Esophagus squamous epithelium (tissue), 4 donors: ENCODE data around the gene HOXB8.

ENCODE experiments used
- POLR2A ChIP-seq, 4 donors: fragments of 450-650 bp; IDR thresholded peaks; one replicate each; pipeline ENCODE4 v1.6.1; 2017; ENCODE audit warnings: antibody characterized with exemption in 4 of 4, mild to moderate bottlenecking in 4 of 4, moderate library complexity in 3 of 4
- TF ChIP-seq, protein P1 (sequence below), 6 experiments: fragments of 450-650 bp in 4 of 6; fragments of 200-600 bp in 2 of 6; sonication (generic) in 2 of 6; IDR thresholded peaks; one replicate each; pipeline ENCODE4 v1.5.1; 2016 to 2019; ENCODE audit warnings: antibody characterized with exemption in 6 of 6, mild to moderate bottlenecking in 4 of 6, moderate library complexity in 4 of 6

DNA sequence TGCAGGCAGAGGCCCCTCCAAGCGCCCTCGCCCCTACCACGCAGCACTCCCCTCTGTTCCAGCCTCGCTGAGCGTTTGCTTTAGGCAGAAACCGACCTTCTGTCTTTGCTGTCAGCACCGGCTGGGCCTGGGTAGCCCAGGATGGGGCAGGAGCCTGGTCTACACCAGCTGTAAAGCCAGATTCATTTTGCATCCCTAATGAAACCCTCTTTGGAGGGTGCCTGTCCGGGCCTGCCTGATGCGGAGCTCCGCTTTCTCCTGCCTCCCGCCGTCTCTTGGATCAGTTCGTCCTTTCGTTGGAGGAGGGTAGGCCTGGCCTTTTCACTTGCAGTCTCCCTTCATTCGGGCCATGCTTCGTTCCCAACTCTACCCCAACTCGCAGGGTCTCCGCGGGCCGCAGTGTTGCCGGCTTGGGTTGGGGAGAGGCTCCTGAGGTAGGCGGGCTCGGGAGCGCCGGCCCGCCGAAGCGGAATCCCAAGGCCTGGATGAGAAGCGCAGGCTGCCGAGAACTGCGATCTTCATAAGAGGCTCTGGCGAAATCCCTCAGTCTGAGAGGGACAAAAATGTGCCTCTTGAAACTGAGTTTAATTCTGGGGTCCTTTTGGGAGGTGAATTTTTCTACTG is 4.8 kb upstream of the HOXB8 start:
- TF ChIP-seq, protein P1, sequence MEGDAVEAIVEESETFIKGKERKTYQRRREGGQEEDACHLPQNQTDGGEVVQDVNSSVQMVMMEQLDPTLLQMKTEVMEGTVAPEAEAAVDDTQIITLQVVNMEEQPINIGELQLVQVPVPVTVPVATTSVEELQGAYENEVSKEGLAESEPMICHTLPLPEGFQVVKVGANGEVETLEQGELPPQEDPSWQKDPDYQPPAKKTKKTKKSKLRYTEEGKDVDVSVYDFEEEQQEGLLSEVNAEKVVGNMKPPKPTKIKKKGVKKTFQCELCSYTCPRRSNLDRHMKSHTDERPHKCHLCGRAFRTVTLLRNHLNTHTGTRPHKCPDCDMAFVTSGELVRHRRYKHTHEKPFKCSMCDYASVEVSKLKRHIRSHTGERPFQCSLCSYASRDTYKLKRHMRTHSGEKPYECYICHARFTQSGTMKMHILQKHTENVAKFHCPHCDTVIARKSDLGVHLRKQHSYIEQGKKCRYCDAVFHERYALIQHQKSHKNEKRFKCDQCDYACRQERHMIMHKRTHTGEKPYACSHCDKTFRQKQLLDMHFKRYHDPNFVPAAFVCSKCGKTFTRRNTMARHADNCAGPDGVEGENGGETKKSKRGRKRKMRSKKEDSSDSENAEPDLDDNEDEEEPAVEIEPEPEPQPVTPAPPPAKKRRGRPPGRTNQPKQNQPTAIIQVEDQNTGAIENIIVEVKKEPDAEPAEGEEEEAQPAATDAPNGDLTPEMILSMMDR (IDR thresholded peaks at IDR 0.05) = no peak
- TF ChIP-seq POLR2A (IDR thresholded peaks at IDR 0.05) = no peak
